GM19043 (cell line): Measurements from ENCODE around the gene MAGEB17.

Experiments
- ATAC-seq: cut with Tn5 transposase; IDR thresholded peaks from one replicate; pipeline ENCODE4 v1.9.1; 2021; ENCODE audit warnings: low read depth; ENCODE audit not compliant: unreplicated experiment

MAGEB17 gene

DNA sequence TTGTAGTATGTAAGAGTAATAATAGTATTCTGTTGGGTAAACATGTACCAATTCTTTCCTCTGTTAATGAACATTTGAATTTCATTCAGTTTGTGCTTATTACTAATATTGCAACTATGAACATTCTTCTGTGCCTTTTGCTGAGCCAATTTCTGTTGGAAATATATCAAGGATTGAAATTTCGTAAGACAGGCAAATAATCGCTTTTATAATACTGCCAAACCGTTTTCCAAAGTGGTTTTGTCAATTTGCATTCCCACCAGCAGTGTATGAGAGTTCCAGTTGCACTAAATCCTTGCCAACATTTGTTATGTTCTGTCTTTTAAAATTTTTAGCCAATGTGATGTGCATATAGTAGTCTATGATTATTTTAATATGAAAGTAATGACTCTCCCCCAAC, 38.6 kb downstream of the MAGEB17 start:
- ATAC-seq, result no peak

DNA sequence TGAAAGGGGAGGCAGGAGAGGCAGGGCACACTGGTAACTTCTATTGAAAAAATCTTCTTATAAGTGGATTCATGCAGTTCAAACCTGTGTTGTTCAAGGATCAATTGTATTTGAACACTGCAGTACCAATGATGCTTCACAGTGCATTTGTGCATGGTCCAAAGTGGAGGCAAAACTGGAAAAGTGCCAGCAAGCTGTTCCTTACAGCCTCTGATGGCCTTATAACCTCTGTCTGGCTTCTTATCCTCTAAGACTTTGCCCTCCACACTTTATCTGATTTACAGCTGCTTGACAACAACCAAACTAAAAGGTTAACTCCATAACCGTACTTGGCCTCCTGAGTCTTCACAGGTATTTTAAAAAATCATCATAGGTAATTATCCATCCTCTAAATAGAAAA, 40.4 kb downstream of the MAGEB17 start:
- no peak for ATAC-seq

DNA sequence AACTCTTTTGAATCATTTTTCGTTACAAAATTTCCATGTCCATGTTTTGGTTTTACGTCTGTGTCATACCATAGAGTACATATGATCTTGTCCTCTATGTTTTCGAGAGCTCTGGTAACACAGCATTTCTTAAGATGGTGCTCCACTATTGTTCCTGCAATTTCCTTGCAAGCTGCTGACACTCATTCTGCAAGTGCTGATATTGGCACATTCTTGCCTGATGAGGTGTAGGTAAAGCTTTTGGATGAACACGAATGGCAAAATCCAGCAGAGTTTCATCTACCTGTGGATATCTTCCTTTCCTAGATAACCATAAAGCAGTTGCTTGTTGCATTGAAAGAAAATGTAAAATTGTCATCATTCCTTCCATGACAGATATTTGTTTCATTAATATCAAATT, 41.3 kb downstream of the MAGEB17 start:
- no peak for ATAC-seq

DNA sequence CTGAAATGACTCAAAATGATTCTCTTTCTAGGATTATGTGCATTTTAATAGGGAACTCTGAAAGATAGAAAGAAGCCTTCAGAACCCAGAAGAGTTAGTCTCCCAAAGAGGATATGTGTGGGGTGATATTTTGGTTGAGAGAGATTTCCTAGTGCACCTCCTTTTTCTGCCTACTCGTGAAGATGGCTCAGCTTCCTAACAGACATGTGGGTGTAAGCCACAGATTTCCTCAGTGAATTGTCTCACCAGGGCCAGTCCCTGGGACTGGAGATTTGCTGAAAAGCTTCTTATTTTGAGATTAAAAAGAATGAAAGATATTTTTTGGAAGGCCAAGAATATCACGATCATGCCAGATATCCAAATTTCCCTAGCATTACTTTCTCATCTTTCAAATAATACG, 42.8 kb downstream of the MAGEB17 start:
- ATAC-seq, result no peak

DNA sequence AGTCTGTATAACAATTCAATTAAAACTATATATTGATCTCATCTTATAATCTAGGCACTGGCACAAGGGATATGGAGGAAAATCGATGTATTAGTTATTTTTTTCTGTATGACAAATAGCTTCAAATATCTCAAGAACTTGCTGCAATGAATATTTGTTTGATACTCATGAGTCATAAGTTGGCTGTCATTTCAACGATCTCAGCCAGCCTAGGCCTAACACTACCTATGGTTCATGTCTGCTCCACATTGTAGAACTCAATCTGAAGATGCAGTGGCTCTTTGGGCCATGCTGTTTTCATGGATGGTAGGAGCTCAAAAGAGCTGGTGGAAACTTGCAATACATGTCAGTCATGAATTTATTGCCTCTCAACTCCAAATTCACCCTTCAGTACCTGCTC, 44.7 kb downstream of the MAGEB17 start:
- no peak for ATAC-seq

DNA sequence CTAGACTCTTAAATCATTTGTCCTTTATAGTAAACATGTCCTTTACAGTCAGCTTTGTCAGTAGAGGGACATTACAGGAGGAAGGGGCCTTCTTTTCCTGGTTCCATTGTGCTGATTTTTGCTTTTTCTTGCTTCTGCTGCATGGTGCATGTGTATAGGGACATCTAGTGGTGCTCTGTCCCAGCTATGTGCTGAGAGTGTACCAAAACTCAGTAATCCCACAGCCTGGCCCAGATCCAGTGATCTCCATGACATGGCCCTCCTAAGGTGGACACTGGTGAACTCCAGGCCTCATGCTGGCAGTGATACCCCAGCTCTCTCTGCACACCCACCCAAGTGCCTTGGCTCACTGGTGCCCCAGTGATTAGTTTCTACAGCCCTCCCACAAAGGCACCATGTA, 45.2 kb downstream of the MAGEB17 start:
- ATAC-seq, result no peak

DNA sequence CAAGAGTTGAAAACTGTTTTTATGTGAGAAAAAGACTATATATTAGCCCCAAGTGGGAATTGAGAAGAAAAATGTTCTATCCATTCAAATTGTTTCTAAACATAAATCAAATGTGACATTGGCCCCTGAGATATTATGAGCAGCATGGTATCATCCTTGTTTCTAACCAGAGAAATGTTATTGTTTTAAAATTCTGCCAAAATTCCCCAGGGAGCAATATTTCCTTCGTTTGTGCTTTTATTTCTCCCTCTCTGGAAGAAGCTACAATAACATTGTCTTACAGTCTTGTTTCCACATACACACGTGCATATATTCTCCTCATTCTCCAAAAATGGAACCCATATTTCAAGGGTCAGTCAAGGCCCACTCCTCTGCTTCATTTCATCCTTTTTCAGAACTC, 46.7 kb downstream of the MAGEB17 start:
- ATAC-seq, result no peak

DNA sequence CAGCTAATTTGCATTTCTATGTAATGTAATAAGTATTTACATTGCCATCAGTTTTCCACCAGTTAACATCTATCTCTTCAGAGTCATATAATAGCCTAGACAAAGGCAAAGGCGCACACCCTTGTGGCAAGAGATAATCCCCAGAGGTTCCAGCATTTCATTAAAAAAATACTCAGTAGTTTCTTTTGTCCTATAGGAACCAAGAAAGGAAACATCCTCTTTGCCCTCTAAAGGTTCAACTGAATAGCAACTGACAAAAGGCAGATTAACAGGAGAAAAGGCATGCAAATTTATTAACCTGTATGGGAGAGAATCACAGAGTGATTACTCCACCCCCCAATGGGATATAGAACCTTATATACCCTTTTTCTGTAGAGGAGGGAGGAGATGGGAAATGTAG, 48.4 kb downstream of the MAGEB17 start:
- no peak for ATAC-seq
